Measurements from ENCODE around the gene ZC3H7B. TPM values are rescaled to one million over a fixed set of nuclear protein-coding genes. Genes with fewer than 3 reads are reported as not detected.

The ZC3H7B gene
- total and polyA plus RNA-seq, 9 donors: 25.6 to 55.0 (median 42.2) TPM

DNA sequence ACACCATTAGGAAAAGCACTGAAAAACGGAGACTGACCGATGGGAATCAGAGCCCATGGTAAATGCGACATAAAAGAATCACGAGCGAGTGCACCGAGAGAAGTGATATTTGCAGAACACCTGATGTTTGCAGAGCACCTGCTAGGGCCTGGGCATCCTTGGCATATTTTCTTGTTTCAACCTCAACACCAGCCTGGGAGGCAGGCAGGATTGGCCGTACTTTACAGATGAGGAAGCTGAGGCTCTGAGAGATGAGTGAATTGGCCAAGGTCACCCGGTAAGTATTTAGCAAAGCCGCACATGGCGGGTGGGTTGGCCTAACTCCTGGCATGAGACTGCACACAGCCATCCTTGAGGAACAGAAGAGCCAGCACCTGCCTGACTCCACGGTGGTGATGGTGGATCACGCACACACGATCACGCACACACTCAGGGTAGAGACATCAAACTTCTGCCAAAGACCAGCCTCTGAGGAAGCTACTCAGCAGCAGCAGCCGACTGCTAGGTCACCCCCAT lies 39.0 kb upstream of the ZC3H7B start:
- no peak overlapping the region for H3K4me3 ChIP-seq (ENCODE audit: low read length)
- DNase-seq: no peak
- H3K27ac ChIP-seq (ENCODE audit: low read length): no peak overlapping the region
- H3K36me3 ChIP-seq (ENCODE audit: control insufficient read depth, insufficient read depth, low read length): peaks cover 78% of the 10 kb centered on the region
- WGBS (ENCODE audit: insufficient coverage): 96% methylated on average over 12 of the region's 15 CpGs
- no peaks in the 10 kb centered on the region for H3K27me3 ChIP-seq (ENCODE audit: control insufficient read depth, insufficient read depth, low read length)
- peaks cover 8% of the 10 kb centered on the region for H3K4me1 ChIP-seq (ENCODE audit: control insufficient read depth, insufficient read depth, low read length)
- no peaks in the 10 kb centered on the region for H3K9me3 ChIP-seq (replicated peaks; ENCODE audit: control insufficient read depth, low read depth, low read length)

DNA sequence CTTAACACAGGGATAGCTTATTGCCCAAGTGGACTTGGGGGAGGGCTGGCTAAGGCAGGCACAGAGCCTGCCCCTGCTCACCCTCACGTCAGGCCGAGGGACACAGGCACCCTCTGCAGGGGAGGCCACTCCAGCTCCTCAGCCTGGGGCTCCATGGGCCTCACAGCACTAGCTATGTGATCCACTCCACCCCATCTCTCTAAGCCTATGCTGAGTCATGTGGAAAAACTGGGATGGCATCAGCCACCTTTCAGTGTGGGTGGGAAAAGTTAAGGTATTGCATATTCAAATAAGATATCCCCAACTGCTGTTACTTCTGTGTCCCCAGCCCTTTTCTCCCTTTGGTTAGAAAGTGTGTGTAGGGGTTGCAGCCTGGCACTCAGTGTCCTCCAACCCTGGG lies 37.6 kb upstream of the ZC3H7B start:
- Histone ChIP-seq H3K9me3 (replicated peaks; ENCODE audit: control insufficient read depth, low read depth, low read length) (no peaks in the 10 kb centered on the region), H3K4me3 (ENCODE audit: low read length) (no peak overlapping the region), H3K27ac (ENCODE audit: low read length) (no peak overlapping the region), H3K27me3 (ENCODE audit: control insufficient read depth, insufficient read depth, low read length) (no peaks in the 10 kb centered on the region), H3K4me1 (ENCODE audit: control insufficient read depth, insufficient read depth, low read length) (no peaks in the 10 kb centered on the region), H3K36me3 (ENCODE audit: control insufficient read depth, insufficient read depth, low read length) (peaks cover 78% of the 10 kb centered on the region)
- WGBS (ENCODE audit: insufficient coverage): 100% methylated on average over 2 of the region's 2 CpGs
- no peak for DNase-seq

DNA sequence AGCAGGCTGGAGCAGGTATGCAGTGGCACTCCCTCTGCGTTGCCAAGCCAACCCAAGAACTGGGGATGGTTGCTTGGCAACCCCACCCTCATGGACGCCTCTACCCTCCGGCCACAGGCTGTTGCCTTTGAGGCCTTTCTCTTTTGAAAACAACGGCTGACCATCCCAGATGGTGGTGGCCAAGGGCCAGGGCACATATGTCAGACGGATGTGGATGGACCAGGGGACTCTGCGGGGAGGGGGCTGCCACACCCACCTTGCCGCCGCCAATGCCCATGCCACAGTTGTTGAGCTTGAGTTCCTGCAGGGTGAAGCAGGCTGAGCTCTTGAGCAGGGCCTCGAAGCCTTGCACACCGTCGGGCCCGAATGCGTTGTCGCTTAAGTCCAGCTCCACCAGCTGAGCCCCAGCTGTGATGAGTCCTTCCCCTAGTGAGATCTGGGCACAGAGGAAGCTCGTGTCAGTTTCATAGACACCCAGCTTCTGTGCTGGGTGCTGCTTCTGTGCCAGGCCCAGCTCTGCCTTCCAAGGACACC lies 36.9 kb upstream of the ZC3H7B start:
- no peak overlapping the region for H3K4me3 ChIP-seq (ENCODE audit: low read length)
- H3K4me1 ChIP-seq (ENCODE audit: control insufficient read depth, insufficient read depth, low read length): no peaks in the 10 kb centered on the region
- WGBS (ENCODE audit: insufficient coverage): 95% methylated on average over 15 of the region's 15 CpGs
- H3K27me3 ChIP-seq (ENCODE audit: control insufficient read depth, insufficient read depth, low read length): no peaks in the 10 kb centered on the region
- H3K27ac ChIP-seq (ENCODE audit: low read length): no peak overlapping the region
- peaks cover 80% of the 10 kb centered on the region for H3K36me3 ChIP-seq (ENCODE audit: control insufficient read depth, insufficient read depth, low read length)
- H3K9me3 ChIP-seq (replicated peaks; ENCODE audit: control insufficient read depth, low read depth, low read length): no peaks in the 10 kb centered on the region
- DNase-seq: no peak

DNA sequence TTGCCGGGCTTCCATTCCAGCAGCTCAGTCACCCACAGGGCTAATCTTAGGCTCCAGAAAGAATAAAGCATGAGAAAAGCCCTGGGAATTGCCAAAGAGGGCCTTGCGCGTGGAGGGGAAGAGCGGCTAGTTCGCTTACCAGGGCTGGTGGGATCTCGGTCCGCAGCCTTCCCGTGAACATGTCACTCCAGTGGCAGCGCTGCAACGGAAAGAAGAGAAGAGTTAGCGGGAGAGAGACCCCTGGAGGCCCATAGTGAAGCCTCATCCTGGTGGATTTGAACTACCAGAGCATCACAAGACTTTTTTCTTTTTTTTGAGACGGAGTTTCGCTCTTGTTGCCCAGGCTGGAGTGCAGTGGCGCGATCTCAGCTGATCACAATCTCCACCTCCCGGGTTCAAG lies 33.4 kb upstream of the ZC3H7B start:
- DNase-seq: no peak
- Histone ChIP-seq H3K27me3 (ENCODE audit: control insufficient read depth, insufficient read depth, low read length) (no peaks in the 10 kb centered on the region), H3K36me3 (ENCODE audit: control insufficient read depth, insufficient read depth, low read length) (peaks cover 80% of the 10 kb centered on the region), H3K9me3 (replicated peaks; ENCODE audit: control insufficient read depth, low read depth, low read length) (no peaks in the 10 kb centered on the region), H3K27ac (ENCODE audit: low read length) (no peak overlapping the region), H3K4me3 (ENCODE audit: low read length) (no peak overlapping the region), H3K4me1 (ENCODE audit: control insufficient read depth, insufficient read depth, low read length) (no peaks in the 10 kb centered on the region)
- 92% methylated on average over 14 of the region's 16 CpGs for WGBS (ENCODE audit: insufficient coverage)

DNA sequence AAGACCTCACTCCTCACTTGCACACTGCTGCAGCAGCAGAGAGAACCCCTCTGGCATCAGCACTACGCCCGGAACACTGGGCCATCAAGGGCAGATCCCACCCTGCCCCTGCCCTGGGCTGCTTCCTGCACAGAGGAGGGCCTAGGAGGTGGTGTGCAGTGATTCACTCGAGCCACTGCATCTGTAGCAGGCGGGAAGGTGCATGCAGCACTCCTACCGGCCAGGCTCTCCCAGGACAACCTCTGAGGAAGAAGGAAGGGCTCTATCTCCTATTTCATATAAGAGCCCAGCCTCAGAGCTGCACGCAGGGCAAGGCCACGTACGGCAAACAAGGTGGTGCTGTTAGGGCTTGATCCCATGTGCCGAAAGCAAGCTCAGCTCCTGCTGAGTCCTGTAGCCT lies 29.5 kb upstream of the ZC3H7B start:
- WGBS (ENCODE audit: insufficient coverage): 100% methylated on average over 3 of the region's 9 CpGs
- Histone ChIP-seq H3K4me1 (ENCODE audit: control insufficient read depth, insufficient read depth, low read length) (no peaks in the 10 kb centered on the region), H3K36me3 (ENCODE audit: control insufficient read depth, insufficient read depth, low read length) (peaks cover 75% of the 10 kb centered on the region), H3K9me3 (replicated peaks; ENCODE audit: control insufficient read depth, low read depth, low read length) (no peaks in the 10 kb centered on the region), H3K27ac (ENCODE audit: low read length) (no peak overlapping the region), H3K4me3 (ENCODE audit: low read length) (no peak overlapping the region), H3K27me3 (ENCODE audit: control insufficient read depth, insufficient read depth, low read length) (no peaks in the 10 kb centered on the region)
- DNase-seq: no peak

DNA sequence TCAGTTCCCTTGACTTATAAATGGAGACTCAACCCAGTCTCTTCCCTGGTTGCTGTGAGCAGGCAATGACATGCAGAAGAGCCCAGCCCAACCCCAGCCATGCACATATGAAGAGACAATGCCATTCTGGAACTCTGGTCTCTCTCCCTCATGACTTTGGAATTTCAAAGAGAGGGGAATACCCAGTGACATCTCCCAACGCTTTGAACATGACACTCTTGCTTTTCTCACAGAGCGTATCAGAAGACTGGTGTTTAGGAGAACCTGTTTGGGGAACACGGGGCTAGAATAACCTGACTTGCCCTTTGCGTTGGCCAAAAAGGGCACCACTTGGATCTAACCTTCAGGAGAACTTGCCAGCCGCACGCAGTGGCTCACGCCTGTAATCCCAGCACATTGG lies 28.2 kb upstream of the ZC3H7B start:
- Histone ChIP-seq H3K36me3 (ENCODE audit: control insufficient read depth, insufficient read depth, low read length) (peaks cover 74% of the 10 kb centered on the region), H3K9me3 (replicated peaks; ENCODE audit: control insufficient read depth, low read depth, low read length) (no peaks in the 10 kb centered on the region), H3K4me1 (ENCODE audit: control insufficient read depth, insufficient read depth, low read length) (no peaks in the 10 kb centered on the region), H3K27me3 (ENCODE audit: control insufficient read depth, insufficient read depth, low read length) (no peaks in the 10 kb centered on the region), H3K27ac (ENCODE audit: low read length) (no peak overlapping the region), H3K4me3 (ENCODE audit: low read length) (no peak overlapping the region)
- WGBS (ENCODE audit: insufficient coverage): 98% methylated on average over 5 of the region's 7 CpGs
- DNase-seq: no peak

DNA sequence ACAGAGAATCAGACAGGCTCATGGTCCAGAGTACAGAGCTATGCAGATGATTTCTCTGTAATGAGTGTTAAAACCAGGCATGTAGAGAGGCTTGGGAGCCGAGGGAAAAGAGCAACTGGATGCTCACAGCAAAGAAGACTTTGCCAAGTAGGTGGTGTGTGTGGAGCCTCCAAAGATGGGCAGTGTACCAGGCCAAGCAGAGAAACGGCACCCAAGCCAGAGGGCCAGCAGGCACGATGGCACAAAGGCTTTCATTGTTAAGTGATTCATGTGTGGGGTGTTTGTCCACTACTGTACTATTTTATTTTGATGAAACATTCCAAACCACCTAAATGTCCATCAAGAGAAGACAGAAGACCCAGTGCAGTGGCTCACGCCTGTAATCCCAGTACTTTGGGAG lies 26.5 kb upstream of the ZC3H7B start:
- no peaks in the 10 kb centered on the region for H3K9me3 ChIP-seq (replicated peaks; ENCODE audit: control insufficient read depth, low read depth, low read length)
- no peaks in the 10 kb centered on the region for H3K27me3 ChIP-seq (ENCODE audit: control insufficient read depth, insufficient read depth, low read length)
- peaks cover 78% of the 10 kb centered on the region for H3K36me3 ChIP-seq (ENCODE audit: control insufficient read depth, insufficient read depth, low read length)
- H3K4me1 ChIP-seq (ENCODE audit: control insufficient read depth, insufficient read depth, low read length): no peaks in the 10 kb centered on the region
- no peak overlapping the region for H3K4me3 ChIP-seq (ENCODE audit: low read length)
- WGBS (ENCODE audit: insufficient coverage): 100% methylated on average over 1 of the region's 4 CpGs
- DNase-seq: no peak
- H3K27ac ChIP-seq (ENCODE audit: low read length): no peak overlapping the region

DNA sequence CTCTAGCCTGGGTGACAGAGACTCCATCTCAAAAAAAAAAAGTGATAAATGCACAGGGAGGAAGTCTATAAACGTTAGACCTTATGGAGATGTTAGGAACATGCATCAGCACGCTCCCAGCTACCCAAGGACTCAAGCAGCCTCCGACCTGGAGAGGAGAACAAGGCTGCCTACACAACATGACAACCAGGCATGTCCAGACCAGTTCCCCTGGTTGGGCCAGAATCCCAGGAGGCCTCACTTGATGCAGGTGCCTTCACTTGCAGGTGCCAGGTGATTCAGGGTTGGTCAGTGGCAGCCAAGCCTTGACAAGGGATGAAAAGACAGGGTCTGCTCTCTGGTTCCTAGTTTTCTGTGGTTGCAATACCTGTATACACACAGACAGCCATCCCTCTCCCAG lies 21.3 kb upstream of the ZC3H7B start:
- Histone ChIP-seq H3K27me3 (ENCODE audit: control insufficient read depth, insufficient read depth, low read length) (no peaks in the 10 kb centered on the region), H3K9me3 (replicated peaks; ENCODE audit: control insufficient read depth, low read depth, low read length) (no peaks in the 10 kb centered on the region), H3K36me3 (ENCODE audit: control insufficient read depth, insufficient read depth, low read length) (peaks cover 70% of the 10 kb centered on the region), H3K27ac (ENCODE audit: low read length) (no peak overlapping the region), H3K4me3 (ENCODE audit: low read length) (no peak overlapping the region), H3K4me1 (ENCODE audit: control insufficient read depth, insufficient read depth, low read length) (peaks cover 4% of the 10 kb centered on the region)
- DNase-seq: no peak
- WGBS (ENCODE audit: insufficient coverage): 93% methylated on average over 2 of the region's 3 CpGs

DNA sequence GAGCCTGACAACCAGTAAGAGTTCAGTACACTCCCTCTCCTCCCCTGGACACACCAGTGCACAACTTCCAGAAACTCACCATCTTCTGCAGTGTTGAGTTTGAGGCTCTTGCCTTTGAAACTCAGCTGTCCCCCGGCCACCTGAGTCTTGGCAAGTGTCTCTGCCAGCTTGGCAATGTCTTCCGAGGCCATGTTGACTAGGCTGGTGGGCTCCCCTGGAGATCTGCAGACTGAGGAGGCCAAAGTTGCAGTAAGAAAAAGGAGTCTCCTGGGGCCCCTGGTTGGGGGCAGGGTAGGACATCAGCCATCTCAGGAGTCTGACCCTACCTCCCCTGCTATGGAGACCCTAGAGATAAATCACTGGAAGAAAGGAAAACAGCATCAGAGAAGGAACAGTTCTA lies 20.5 kb upstream of the ZC3H7B start:
- Histone ChIP-seq H3K27ac (ENCODE audit: low read length) (no peak overlapping the region), H3K4me1 (ENCODE audit: control insufficient read depth, insufficient read depth, low read length) (peaks cover 9% of the 10 kb centered on the region), H3K9me3 (replicated peaks; ENCODE audit: control insufficient read depth, low read depth, low read length) (no peaks in the 10 kb centered on the region), H3K4me3 (ENCODE audit: low read length) (no peak overlapping the region), H3K27me3 (ENCODE audit: control insufficient read depth, insufficient read depth, low read length) (no peaks in the 10 kb centered on the region), H3K36me3 (ENCODE audit: control insufficient read depth, insufficient read depth, low read length) (peaks cover 62% of the 10 kb centered on the region)
- WGBS (ENCODE audit: insufficient coverage): 82% methylated on average over 2 of the region's 2 CpGs
- no peak for DNase-seq

DNA sequence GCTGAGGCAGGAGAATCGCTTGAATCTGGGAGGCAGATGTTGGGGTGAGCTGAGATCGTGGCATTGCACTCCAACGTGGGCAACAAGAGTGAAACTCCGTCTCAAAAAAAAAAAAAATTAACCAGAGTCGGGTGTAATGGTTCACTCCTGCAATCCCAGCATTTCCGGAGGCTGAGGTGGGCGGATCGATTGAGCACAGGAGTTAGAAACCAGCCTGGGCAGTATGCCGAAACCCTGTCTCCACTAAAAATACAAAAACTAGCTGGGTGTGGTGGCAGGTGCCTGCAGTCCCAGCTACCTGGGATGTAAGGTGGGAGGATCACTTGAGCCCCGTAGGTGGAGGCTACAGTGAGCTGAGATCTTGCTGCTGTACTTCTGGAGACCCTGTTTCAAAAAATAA lies 16.9 kb upstream of the ZC3H7B start:
- Histone ChIP-seq H3K4me3 (ENCODE audit: low read length) (no peak overlapping the region), H3K36me3 (ENCODE audit: control insufficient read depth, insufficient read depth, low read length) (peaks cover 39% of the 10 kb centered on the region)

DNA sequence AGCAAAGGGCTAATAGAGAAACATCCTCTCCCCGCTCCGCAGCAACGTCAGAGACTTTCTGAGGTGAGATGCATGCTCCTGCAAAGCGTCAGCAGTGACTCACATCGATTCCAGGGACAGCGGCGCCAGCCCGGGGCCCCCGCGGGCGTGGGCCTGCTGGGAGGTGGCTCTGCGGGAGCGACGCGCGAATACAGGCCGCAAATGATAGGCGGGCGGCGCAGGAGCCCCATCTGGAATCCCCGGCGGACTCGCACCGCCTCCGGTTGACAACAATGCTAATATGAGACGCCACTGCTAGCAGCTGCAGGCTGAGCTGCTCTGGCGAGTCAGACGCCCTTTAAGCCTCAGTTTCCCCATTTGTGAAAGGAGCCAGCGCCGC lies 15.9 kb upstream of the ZC3H7B start:
- Histone ChIP-seq H3K9me3 (replicated peaks; ENCODE audit: control insufficient read depth, low read depth, low read length) (no peaks in the 10 kb centered on the region), H3K4me1 (ENCODE audit: control insufficient read depth, insufficient read depth, low read length) (peaks cover 9% of the 10 kb centered on the region), H3K36me3 (ENCODE audit: control insufficient read depth, insufficient read depth, low read length) (peaks cover 29% of the 10 kb centered on the region), H3K27me3 (ENCODE audit: control insufficient read depth, insufficient read depth, low read length) (no peaks in the 10 kb centered on the region), H3K4me3 (ENCODE audit: low read length) (peak overlapping the region; percentile 97), H3K27ac (ENCODE audit: low read length) (peak overlapping the region; percentile 62)
- peak; percentile 41 for DNase-seq
- 0% methylated on average over 30 of the region's 30 CpGs for WGBS (ENCODE audit: insufficient coverage)

More for the DNA sequence above, 16.9 kb upstream of the ZC3H7B start:
- Histone ChIP-seq H3K9me3 (replicated peaks; ENCODE audit: control insufficient read depth, low read depth, low read length) (no peaks in the 10 kb centered on the region), H3K27ac (ENCODE audit: low read length) (no peak overlapping the region), H3K4me1 (ENCODE audit: control insufficient read depth, insufficient read depth, low read length) (peaks cover 9% of the 10 kb centered on the region), H3K27me3 (ENCODE audit: control insufficient read depth, insufficient read depth, low read length) (no peaks in the 10 kb centered on the region)
- DNase-seq: no peak
- 94% methylated on average over 3 of the region's 10 CpGs for WGBS (ENCODE audit: insufficient coverage)
